NB4 (cell line): ENCODE data around the gene WDR20.

Source experiments
- MAX ChIP-seq: IDR thresholded peaks from 2 replicates; pipeline ENCODE4 v1.6.1; 2011; ENCODE audit warnings: low read depth, low read length
- POLR2A ChIP-seq: IDR thresholded peaks from 2 replicates; pipeline ENCODE4 v1.6.1; 2011; ENCODE audit warnings: mild to moderate bottlenecking; ENCODE audit not compliant: insufficient read length; ENCODE audit errors: extremely low read depth
- TF ChIP-seq, protein P1 (sequence below): IDR thresholded peaks from one replicate; pipeline ENCODE4 v1.5.1; 2012; ENCODE audit warnings: low read depth, low read length

- TF ChIP-seq, protein P1, sequence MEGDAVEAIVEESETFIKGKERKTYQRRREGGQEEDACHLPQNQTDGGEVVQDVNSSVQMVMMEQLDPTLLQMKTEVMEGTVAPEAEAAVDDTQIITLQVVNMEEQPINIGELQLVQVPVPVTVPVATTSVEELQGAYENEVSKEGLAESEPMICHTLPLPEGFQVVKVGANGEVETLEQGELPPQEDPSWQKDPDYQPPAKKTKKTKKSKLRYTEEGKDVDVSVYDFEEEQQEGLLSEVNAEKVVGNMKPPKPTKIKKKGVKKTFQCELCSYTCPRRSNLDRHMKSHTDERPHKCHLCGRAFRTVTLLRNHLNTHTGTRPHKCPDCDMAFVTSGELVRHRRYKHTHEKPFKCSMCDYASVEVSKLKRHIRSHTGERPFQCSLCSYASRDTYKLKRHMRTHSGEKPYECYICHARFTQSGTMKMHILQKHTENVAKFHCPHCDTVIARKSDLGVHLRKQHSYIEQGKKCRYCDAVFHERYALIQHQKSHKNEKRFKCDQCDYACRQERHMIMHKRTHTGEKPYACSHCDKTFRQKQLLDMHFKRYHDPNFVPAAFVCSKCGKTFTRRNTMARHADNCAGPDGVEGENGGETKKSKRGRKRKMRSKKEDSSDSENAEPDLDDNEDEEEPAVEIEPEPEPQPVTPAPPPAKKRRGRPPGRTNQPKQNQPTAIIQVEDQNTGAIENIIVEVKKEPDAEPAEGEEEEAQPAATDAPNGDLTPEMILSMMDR, result no peak
- TF ChIP-seq POLR2A (no peak), MAX (no peak)
Measured at GRCh38 chr14:102103062-102103695, 36.5 kb upstream of the WDR20 start.
